ENCODE results near the gene NLN. TPM values are rescaled to one million over a fixed set of nuclear protein-coding genes. Genes with fewer than 3 reads are reported as not detected.

Gene NLN
- total RNA-seq, 4 donors from 2014 or later = 2.2 to 17.3 (median 9.8) TPM

GRCh38 chr5:65695162-65695755 is 26.7 kb upstream of the NLN start:
- no peak overlapping the region for H3K4me3 ChIP-seq
- no peaks in the 10 kb centered on the region for H3K4me1 ChIP-seq
- TF ChIP-seq, protein P1, sequence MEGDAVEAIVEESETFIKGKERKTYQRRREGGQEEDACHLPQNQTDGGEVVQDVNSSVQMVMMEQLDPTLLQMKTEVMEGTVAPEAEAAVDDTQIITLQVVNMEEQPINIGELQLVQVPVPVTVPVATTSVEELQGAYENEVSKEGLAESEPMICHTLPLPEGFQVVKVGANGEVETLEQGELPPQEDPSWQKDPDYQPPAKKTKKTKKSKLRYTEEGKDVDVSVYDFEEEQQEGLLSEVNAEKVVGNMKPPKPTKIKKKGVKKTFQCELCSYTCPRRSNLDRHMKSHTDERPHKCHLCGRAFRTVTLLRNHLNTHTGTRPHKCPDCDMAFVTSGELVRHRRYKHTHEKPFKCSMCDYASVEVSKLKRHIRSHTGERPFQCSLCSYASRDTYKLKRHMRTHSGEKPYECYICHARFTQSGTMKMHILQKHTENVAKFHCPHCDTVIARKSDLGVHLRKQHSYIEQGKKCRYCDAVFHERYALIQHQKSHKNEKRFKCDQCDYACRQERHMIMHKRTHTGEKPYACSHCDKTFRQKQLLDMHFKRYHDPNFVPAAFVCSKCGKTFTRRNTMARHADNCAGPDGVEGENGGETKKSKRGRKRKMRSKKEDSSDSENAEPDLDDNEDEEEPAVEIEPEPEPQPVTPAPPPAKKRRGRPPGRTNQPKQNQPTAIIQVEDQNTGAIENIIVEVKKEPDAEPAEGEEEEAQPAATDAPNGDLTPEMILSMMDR (IDR thresholded peaks at IDR 0.05) = no peak
- TF ChIP-seq POLR2A (IDR thresholded peaks at IDR 0.05) = no peak
- no peaks in the 10 kb centered on the region for H3K9me3 ChIP-seq
- DNase-seq = no peak
- H3K27ac ChIP-seq = no peak overlapping the region
- H3K27me3 ChIP-seq = no peaks in the 10 kb centered on the region
- no peaks in the 10 kb centered on the region for H3K36me3 ChIP-seq

GRCh38 chr5:65695896-65696295 is 26.1 kb upstream of the NLN start:
- Histone ChIP-seq H3K9me3 (no peaks in the 10 kb centered on the region), H3K4me3 (no peak overlapping the region), H3K4me1 (no peaks in the 10 kb centered on the region), H3K36me3 (no peaks in the 10 kb centered on the region), H3K27me3 (no peaks in the 10 kb centered on the region), H3K27ac (no peak overlapping the region)
- DNase-seq = no peak
- no peak for TF ChIP-seq POLR2A (IDR thresholded peaks at IDR 0.05)
- TF ChIP-seq, protein P1 (IDR thresholded peaks at IDR 0.05) = no peak

DNA sequence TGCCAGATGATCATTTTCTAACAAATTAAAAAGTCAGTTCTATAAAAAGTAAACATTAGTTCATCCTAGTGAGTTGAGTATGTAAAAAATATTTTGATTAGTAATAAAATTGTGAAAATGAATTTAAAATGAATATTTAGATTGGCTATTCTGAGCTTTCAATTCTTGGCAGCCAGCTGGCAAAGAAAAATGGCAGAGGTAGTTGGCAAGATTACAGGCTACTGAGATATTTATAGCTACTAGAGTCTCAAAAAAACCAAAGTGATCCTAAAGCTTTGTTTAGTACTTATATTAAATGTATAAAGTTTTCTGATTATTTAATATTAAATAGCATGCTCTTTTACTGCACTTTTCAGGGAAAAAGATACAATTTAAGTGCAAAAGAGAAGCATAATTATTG is 25.1 kb upstream of the NLN start:
- H3K4me3 ChIP-seq = no peak overlapping the region
- DNase-seq = no peak
- H3K36me3 ChIP-seq = no peaks in the 10 kb centered on the region
- no peaks in the 10 kb centered on the region for H3K27me3 ChIP-seq
- no peak overlapping the region for H3K27ac ChIP-seq
- no peaks in the 10 kb centered on the region for H3K4me1 ChIP-seq
- no peaks in the 10 kb centered on the region for H3K9me3 ChIP-seq
- TF ChIP-seq, protein P1 (IDR thresholded peaks at IDR 0.05) = no peak
- TF ChIP-seq POLR2A (IDR thresholded peaks at IDR 0.05) = no peak

DNA sequence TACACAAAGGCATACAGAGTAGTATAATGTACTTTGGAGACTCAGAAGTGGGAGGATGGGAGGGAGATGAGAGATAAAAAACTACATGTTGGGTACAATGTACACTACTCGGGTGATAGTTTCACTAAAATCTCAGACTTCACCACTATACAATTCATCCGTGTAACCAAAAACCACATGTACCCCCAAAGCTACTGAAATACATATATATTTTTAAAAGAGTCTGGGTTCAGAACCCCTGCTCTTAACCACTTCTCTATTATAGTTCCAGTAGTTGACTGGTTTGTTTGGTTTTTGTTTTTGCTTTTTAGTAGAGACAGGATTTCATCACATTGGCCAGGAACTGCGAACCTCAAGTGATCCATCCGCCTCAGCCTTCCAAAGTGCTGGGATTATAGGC is 22.7 kb upstream of the NLN start:
- DNase-seq = no peak
- H3K9me3 ChIP-seq = no peaks in the 10 kb centered on the region
- H3K27ac ChIP-seq = no peak overlapping the region
- no peak for TF ChIP-seq POLR2A (IDR thresholded peaks at IDR 0.05)
- TF ChIP-seq, protein P1 (IDR thresholded peaks at IDR 0.05) = no peak
- H3K36me3 ChIP-seq = no peaks in the 10 kb centered on the region
- no peaks in the 10 kb centered on the region for H3K27me3 ChIP-seq
- no peak overlapping the region for H3K4me3 ChIP-seq
- no peaks in the 10 kb centered on the region for H3K4me1 ChIP-seq

DNA sequence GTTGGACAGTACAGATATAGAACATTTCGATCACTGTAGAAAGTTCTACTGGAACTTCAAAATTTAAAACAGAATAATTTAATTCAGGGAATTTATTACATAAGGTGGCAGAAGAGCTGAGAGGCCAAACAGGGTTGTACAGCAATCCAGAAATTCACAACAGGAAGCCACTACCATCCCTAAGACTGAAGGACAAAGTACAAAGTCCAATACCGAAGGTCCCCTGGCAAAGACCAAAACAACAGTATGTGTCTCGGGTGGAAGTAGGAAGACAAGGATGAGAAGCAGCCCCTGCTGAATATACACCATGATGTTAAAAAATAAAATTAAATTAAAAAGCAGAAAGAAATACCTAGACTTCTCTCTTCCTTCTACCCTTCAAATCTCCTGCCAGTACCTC is 20.0 kb upstream of the NLN start:
- H3K4me3 ChIP-seq = no peak overlapping the region
- H3K27me3 ChIP-seq = no peaks in the 10 kb centered on the region
- no peaks in the 10 kb centered on the region for H3K9me3 ChIP-seq
- TF ChIP-seq POLR2A (IDR thresholded peaks at IDR 0.05) = no peak
- TF ChIP-seq, protein P1 (IDR thresholded peaks at IDR 0.05) = no peak
- DNase-seq = no peak
- H3K4me1 ChIP-seq = no peaks in the 10 kb centered on the region
- H3K36me3 ChIP-seq = no peaks in the 10 kb centered on the region
- H3K27ac ChIP-seq = no peak overlapping the region

All from Peyer's patch (tissue), 4 donors.